GM18858 (cell line): Measurements from ENCODE around the gene NMT2.

ENCODE experiments used
- ATAC-seq: cut with Tn5 transposase; IDR thresholded peaks from one replicate; pipeline ENCODE4 v1.9.1; 2021; ENCODE audit not compliant: unreplicated experiment

The NMT2 gene

DNA sequence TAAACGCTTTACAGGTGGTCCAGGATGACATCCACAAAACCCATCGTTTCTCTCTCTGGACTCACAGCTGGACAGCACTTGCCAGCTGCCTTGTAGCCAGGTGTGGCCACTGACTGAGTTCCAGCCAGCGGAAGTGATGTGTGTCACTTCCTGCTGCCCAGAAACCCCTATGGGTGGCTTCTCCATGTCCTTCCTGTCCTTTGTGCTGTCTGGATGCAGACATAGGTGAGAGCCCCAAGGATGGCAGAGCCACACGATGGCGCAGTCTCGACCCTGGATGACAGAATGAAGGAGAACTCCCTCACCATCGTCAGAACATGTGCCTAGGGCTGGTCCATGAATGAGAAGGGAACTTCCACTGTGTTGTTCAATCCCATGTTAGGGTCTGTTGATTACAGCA is 22.1 kb downstream of the NMT2 start:
- ATAC-seq: no peak

- no peak for ATAC-seq
Observed at GRCh38 chr10:15144788-15145187, 23.7 kb downstream of the NMT2 start.

- peak; percentile 95 for ATAC-seq
Observed at GRCh38 chr10:15141136-15142054, 27.1 kb downstream of the NMT2 start.

- no peak for ATAC-seq
Observed at GRCh38 chr10:15140698-15141097, 27.8 kb downstream of the NMT2 start.

- no peak for ATAC-seq
Observed at GRCh38 chr10:15137636-15138035, 30.9 kb downstream of the NMT2 start.

- no peak for ATAC-seq
Observed at GRCh38 chr10:15137036-15137359, 31.5 kb downstream of the NMT2 start.

- no peak for ATAC-seq
Observed at GRCh38 chr10:15136129-15137035, 32.1 kb downstream of the NMT2 start.

GRCh38 chr10:15131330-15131729 is 37.2 kb downstream of the NMT2 start:
- no peak for ATAC-seq

GRCh38 chr10:15124908-15125307 is 43.6 kb downstream of the NMT2 start:
- no peak for ATAC-seq

- no peak for ATAC-seq
Observed at GRCh38 chr10:15124190-15124589, 44.3 kb downstream of the NMT2 start.

- ATAC-seq: no peak
Observed at GRCh38 chr10:15123749-15124184, 44.7 kb downstream of the NMT2 start.

GRCh38 chr10:15122477-15123030 is 45.9 kb downstream of the NMT2 start:
- peak; percentile 87 for ATAC-seq

- no peak for ATAC-seq
Observed at GRCh38 chr10:15121707-15122106, 46.8 kb downstream of the NMT2 start.

- no peak for ATAC-seq
Observed at GRCh38 chr10:15120523-15120922, 48.0 kb downstream of the NMT2 start.

- no peak for ATAC-seq
Observed at GRCh38 chr10:15118615-15119014, 49.9 kb downstream of the NMT2 start.

DNA sequence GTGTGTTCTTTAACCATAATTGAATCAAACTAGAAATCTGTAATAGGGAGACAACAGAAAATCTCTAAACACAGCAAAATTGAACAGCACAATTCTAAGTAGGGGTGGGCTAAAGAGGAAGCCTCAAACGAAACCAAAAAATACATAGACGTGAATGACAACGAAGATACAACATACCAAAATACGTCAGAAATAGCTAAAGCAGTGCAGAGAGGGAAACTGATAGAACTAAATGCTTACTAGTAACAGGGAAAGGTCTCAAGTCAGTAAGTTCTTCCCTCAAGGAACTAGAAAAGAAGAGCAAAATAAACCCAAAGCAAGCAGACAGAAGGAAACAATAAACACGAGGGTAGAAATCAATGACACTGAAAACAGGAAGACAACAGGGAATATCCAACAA is 52.3 kb downstream of the NMT2 start:
- no peak for ATAC-seq

GRCh38 chr10:15113766-15114165 is 54.7 kb downstream of the NMT2 start:
- ATAC-seq: no peak

- ATAC-seq: no peak
Observed at GRCh38 chr10:15112657-15113056, 55.8 kb downstream of the NMT2 start.

DNA sequence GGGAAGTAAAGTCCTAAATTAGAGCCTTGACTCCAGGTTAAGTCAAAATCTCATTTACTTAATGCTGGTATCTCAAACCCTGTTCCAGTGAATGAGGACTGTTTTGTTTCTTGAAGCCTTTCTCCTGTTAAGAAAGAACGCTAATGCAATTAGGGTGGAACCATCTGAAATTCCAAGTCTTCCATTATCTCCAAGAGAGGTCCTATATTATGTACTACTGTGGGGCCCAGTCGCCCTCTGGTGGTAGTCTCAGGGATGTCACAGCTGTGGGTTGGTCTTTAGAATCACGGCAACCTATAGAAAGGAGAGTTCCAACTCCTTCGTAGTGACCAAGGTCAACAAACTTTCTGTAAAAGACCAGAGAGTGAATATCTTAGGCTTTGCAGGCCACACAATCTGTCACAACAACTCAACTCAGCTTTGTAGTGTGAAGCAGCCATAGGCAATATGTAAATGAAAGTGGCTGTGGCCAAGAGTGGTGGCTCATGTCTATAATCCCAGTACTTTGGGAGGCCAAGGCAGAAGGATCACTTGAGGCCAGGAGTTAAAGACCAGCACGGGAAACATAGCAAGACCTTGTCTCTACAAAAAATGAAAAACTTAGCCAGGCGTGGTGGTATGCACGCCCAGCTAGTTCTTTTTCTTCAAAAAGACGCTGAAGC is 62.0 kb downstream of the NMT2 start:
- peak; percentile 80 for ATAC-seq

DNA sequence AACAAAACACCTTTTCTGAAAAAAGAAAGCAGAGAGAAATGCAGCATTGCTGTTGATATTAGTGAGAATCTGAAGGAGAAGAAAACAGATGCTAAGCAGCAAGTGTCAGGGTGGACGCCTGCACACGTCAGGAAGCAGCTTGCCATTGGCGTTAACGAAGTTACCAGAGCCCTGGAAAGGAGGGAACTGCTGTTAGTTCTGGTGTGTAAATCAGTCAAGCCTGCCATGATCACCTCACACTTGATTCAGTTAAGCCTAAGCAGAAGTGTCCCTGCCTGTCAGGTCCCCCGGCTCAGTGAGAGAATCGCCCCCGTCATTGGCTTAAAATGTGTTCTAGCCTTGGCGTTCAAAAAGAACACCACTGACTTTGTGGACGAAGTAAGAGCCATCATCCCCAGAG is 65.0 kb downstream of the NMT2 start:
- no peak for ATAC-seq

DNA sequence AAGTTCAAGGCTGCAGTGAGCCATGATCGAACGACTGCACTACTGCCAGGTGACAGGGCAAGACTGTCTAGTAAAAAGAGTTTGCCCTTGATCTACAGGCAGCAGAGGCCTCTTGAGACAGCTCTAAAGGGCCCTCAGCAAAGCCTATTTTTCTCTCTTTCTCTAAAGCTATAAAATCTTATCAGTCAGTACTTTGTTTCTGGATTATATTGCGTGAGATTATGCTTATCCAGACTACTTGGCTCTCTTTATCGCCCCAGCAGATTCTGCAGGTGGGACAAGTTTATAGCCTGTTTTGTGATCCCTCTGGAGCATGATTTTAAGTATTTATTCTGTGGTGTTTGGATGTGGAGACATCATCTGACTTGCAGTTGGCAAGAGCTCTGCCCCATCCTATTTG is 68.6 kb downstream of the NMT2 start:
- no peak for ATAC-seq
